Neuron (in vitro differentiated cells): ENCODE measurements around the gene PIEZO2.
"Not testable (repeated sequence)": the region's sequence is repeated elsewhere in the genome, so short reads cannot be mapped to it uniquely, and the experiment has no call there.

Experiments used
- H2AFZ ChIP-seq: one replicate; pipeline ENCODE4 v1.6.1; 2013; ENCODE audit warnings: low read depth, mild to moderate bottlenecking, inconsistent platforms, low read length, moderate library complexity
- H3K27me3 ChIP-seq: one replicate; pipeline ENCODE4 v1.6.1; 2013; ENCODE audit warnings: low read length; ENCODE audit not compliant: insufficient read depth
- H3K36me3 ChIP-seq: one replicate; pipeline ENCODE4 v1.6.1; 2013; ENCODE audit warnings: low read length; ENCODE audit not compliant: insufficient read depth
- H3K4me1 ChIP-seq: one replicate; pipeline ENCODE4 v1.6.1; 2013; ENCODE audit warnings: low read length; ENCODE audit not compliant: insufficient read depth
- H3K4me3 ChIP-seq: 2 replicates; pipeline ENCODE4 v1.5.1; 2013; ENCODE audit warnings: mild to moderate bottlenecking, low read length, moderate library complexity
- H3K9me3 ChIP-seq: one replicate; pipeline ENCODE4 v1.6.1; 2013; ENCODE audit warnings: low read length

Gene PIEZO2

GRCh38 chr18:11146238-11146946 is 3.0 kb downstream of the PIEZO2 start:
- H3K27me3 ChIP-seq: peaks cover 36% of the 10 kb centered on the region
- H3K4me1 ChIP-seq: no peaks in the 10 kb centered on the region
- peaks cover 3% of the 10 kb centered on the region for H3K9me3 ChIP-seq
- no peak overlapping the region for H3K4me3 ChIP-seq
- no peak overlapping the region for H2AFZ ChIP-seq
- H3K36me3 ChIP-seq: no peaks in the 10 kb centered on the region

GRCh38 chr18:11145413-11146191 is 3.8 kb downstream of the PIEZO2 start:
- Histone ChIP-seq H3K27me3 (peaks cover 32% of the 10 kb centered on the region), H2AFZ (no peak overlapping the region), H3K4me1 (no peaks in the 10 kb centered on the region), H3K36me3 (no peaks in the 10 kb centered on the region), H3K9me3 (peaks cover 3% of the 10 kb centered on the region), H3K4me3 (no peak overlapping the region)

- no peaks in the 10 kb centered on the region for H3K4me1 ChIP-seq
- H3K4me3 ChIP-seq: no peak overlapping the region
- no peaks in the 10 kb centered on the region for H3K27me3 ChIP-seq
- no peaks in the 10 kb centered on the region for H3K9me3 ChIP-seq
- no peaks in the 10 kb centered on the region for H3K36me3 ChIP-seq
- no peak overlapping the region for H2AFZ ChIP-seq
These were observed 12.0 kb downstream of the PIEZO2 start for GRCh38 chr18:11137400-11137799.

GRCh38 chr18:11136241-11136640 is 13.1 kb downstream of the PIEZO2 start:
- Histone ChIP-seq H3K4me3 (no peak overlapping the region), H3K9me3 (no peaks in the 10 kb centered on the region), H2AFZ (no peak overlapping the region), H3K36me3 (no peaks in the 10 kb centered on the region), H3K4me1 (no peaks in the 10 kb centered on the region), H3K27me3 (no peaks in the 10 kb centered on the region)

- no peaks in the 10 kb centered on the region for H3K4me1 ChIP-seq
These were observed 14.4 kb downstream of the PIEZO2 start for GRCh38 chr18:11134940-11135339.

GRCh38 chr18:11129059-11129458 is 20.3 kb downstream of the PIEZO2 start:
- not testable (repeated sequence) for H3K9me3 ChIP-seq, H3K4me3 ChIP-seq, H2AFZ ChIP-seq, H3K36me3 ChIP-seq, H3K4me1 ChIP-seq, H3K27me3 ChIP-seq

More at GRCh38 chr18:11134940-11135339, 14.4 kb downstream of the PIEZO2 start:
- Histone ChIP-seq H3K9me3 (no peaks in the 10 kb centered on the region), H2AFZ (no peak overlapping the region), H3K36me3 (no peaks in the 10 kb centered on the region), H3K4me3 (no peak overlapping the region), H3K27me3 (no peaks in the 10 kb centered on the region)

GRCh38 chr18:11125492-11126315 is 23.7 kb downstream of the PIEZO2 start:
- Histone ChIP-seq H3K4me1 (no peaks in the 10 kb centered on the region), H3K4me3 (no peak overlapping the region), H3K9me3 (peaks cover 2% of the 10 kb centered on the region), H3K36me3 (no peaks in the 10 kb centered on the region), H3K27me3 (no peaks in the 10 kb centered on the region), H2AFZ (no peak overlapping the region)

GRCh38 chr18:11124054-11124453 is 25.3 kb downstream of the PIEZO2 start:
- Histone ChIP-seq H3K27me3 (no peaks in the 10 kb centered on the region), H3K4me3 (no peak overlapping the region), H3K4me1 (no peaks in the 10 kb centered on the region), H3K9me3 (peaks cover 2% of the 10 kb centered on the region), H2AFZ (no peak overlapping the region), H3K36me3 (no peaks in the 10 kb centered on the region)

- H2AFZ ChIP-seq: no peak overlapping the region
These were observed 27.9 kb downstream of the PIEZO2 start for GRCh38 chr18:11121443-11121849.

GRCh38 chr18:11119959-11120587 is 29.3 kb downstream of the PIEZO2 start:
- no peaks in the 10 kb centered on the region for H3K9me3 ChIP-seq
- H3K4me3 ChIP-seq: no peak overlapping the region
- no peaks in the 10 kb centered on the region for H3K36me3 ChIP-seq
- H3K4me1 ChIP-seq: no peaks in the 10 kb centered on the region
- no peak overlapping the region for H2AFZ ChIP-seq
- no peaks in the 10 kb centered on the region for H3K27me3 ChIP-seq

More at GRCh38 chr18:11121443-11121849, 27.9 kb downstream of the PIEZO2 start:
- Histone ChIP-seq H3K4me1 (no peaks in the 10 kb centered on the region), H3K36me3 (no peaks in the 10 kb centered on the region), H3K4me3 (no peak overlapping the region), H3K9me3 (no peaks in the 10 kb centered on the region), H3K27me3 (no peaks in the 10 kb centered on the region)

GRCh38 chr18:11119550-11119949 is 29.8 kb downstream of the PIEZO2 start:
- H3K9me3 ChIP-seq: no peaks in the 10 kb centered on the region
- H2AFZ ChIP-seq: no peak overlapping the region
- H3K36me3 ChIP-seq: no peaks in the 10 kb centered on the region
- H3K4me3 ChIP-seq: no peak overlapping the region
- no peaks in the 10 kb centered on the region for H3K4me1 ChIP-seq
- H3K27me3 ChIP-seq: no peaks in the 10 kb centered on the region

- H2AFZ ChIP-seq: no peak overlapping the region
- H3K4me3 ChIP-seq: no peak overlapping the region
- H3K9me3 ChIP-seq: no peaks in the 10 kb centered on the region
- no peaks in the 10 kb centered on the region for H3K36me3 ChIP-seq
- no peaks in the 10 kb centered on the region for H3K27me3 ChIP-seq
- no peaks in the 10 kb centered on the region for H3K4me1 ChIP-seq
These were observed 31.2 kb downstream of the PIEZO2 start for GRCh38 chr18:11118051-11118766.
